HG02759 (cell line): ENCODE results near the gene TMEM94.
"Not testable (repeated sequence)": the region's sequence is repeated elsewhere in the genome, so short reads cannot be mapped to it uniquely, and the experiment has no call there.

ENCODE experiments used
- ATAC-seq: cut with Tn5 transposase; IDR thresholded peaks from one replicate; pipeline ENCODE4 v1.9.1; 2021; ENCODE audit warnings: mild to moderate bottlenecking, moderate library complexity; ENCODE audit not compliant: unreplicated experiment

Gene TMEM94

GRCh38 chr17:75456417-75457046, at the start of gene TMEM94:
TMEM94 (plus strand) TSS chr17:75456635; CDS start chr17:75471906, 15,271 bp downstream.
- peak; percentile 90 for ATAC-seq

- ATAC-seq, result no peak
These were observed 48.6 kb upstream of the TMEM94 start for GRCh38 chr17:75407655-75408352.

- ATAC-seq, result no peak
These were observed 46.3 kb upstream of the TMEM94 start for GRCh38 chr17:75410141-75410540.

DNA sequence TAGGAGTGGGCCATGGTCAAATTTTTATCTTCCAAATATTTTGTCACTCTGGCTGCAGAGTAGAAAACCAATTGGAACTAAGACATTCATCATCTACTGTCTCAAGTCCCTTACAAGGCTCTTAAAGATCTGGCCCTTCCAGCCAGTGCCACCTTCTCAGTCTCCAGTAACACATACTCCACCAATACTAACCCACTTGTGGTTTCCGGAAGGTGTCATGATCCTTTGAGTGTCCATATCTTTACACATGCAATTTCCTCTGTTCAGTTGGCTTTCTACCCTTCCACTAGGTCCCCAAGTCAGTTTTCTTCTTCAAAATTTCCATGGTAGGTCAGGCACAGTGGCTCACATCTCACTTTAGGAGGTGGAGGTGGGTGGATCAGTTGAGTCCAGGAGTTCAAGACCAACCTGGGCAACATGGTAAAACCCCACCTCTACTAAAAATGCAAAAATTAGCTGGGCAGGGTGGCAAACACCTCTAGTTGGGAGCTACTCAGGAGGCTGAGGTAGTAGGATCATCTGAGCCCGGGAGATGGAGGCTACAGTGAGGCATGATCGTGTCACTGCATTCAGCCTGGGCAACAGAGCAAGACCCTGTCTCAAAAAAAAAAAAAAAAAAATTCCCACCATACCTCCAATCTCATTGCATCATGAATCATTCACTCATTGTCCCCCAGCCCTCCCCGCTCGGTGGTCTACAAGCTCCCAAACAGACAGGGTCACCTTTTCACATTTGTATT, 44.9 kb upstream of the TMEM94 start:
- ATAC-seq, result no peak

- ATAC-seq, result no peak
These were observed 43.7 kb upstream of the TMEM94 start for GRCh38 chr17:75412455-75413317.

DNA sequence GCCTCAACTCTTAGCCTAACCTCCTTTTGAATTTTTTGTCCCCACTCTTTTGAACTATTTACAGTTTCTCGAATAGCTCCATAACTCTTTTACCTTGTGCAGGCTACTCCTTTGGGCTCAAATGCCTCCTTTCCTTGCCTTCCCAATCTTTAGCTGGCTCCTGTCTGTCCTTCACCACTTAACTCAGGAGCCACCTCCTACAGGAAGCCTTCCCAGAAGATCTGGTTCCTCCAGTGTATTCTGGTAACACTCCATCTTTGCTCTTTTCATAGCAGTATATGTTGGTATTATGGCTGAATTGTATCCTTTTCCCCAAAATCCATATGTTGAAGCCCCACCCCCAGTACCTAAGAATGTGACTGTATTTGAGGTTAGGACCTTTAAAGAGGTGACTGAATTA, 41.9 kb upstream of the TMEM94 start:
- ATAC-seq, result no peak

DNA sequence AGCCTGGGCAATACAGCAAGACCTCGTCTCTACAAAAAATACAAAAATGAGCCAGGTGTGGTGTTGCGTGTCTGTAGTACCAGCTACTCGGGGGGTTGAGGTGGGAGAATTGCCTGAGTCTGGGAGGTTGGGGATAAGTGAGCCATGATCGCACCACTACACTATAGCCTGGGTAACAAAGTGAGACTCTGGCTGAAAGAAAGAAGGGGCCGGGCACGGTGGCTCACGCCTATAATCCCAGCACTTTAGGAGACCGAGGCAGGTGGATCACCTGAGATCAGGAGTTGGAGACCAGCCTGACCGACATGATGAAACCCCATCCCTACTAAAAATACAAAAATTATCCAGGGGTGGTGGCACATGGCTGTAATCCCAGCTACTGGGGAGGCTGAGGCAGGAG, 40.4 kb upstream of the TMEM94 start:
- ATAC-seq, result no peak

GRCh38 chr17:75417054-75417580, 39.3 kb upstream of the TMEM94 start:
- no peak for ATAC-seq

DNA sequence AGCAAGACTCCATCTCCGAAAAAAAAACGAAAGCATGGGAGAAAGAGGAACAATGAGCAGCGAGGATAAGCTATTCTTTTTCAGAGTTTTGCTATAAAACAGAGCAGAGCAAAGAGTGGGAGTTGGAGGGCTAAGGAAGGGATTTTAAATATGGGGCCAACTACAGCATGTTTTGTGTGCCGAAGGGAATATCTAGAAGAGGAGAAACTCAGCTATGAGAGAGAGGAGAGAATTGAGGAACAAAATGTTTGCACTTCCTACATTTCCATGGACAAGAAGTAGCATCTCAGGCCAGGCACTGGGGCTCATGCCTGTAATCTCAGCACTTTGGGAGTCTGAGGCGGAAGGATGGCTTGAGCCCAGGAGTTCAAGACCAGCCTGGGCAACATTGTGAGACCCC, 37.9 kb upstream of the TMEM94 start:
- no peak for ATAC-seq

DNA sequence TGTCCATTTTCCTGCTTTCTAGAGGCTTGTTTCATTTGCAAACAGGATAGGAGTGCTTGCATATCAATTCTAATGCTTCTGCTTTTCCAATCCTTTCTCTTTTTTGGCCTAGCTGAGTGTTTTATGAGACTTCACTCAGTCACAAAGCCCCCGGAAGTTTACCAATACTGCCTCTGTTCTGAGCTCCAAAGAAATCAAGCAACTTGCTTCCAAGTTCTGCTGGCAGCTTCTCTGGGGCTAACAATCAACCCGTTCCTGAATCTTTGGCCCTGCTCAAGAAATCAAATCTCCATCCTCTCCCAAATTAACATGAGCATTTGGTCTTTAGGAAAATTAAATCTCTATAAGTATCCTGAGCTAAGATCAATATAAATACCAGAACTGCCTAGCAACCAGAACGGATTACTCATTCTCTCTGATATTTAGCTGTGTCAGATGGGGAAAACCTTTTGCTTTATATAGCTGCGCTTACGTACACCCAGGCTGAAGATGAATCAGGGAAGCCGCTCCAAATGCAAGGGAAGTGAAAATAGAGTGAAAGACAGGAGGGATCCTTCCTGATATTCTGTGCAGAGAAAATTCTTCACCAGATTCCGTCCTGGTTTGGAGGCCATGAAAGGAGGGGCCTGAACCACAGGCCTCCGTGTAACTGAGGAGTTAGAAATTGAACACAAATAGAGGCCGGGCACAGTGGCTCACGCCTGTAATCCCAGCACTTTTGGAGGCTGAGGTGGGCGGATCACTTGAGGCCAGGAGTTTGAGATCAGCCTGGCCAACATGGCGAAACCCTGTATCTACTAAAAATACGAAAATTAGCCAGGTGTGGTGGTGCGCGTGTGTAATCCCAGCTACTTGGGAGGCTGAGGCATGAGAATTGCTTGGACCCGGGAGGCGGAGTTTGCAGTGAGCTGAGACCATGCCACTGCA, 27.6 kb upstream of the TMEM94 start:
- no peak for ATAC-seq

GRCh38 chr17:75430159-75430974, 26.1 kb upstream of the TMEM94 start:
- ATAC-seq, result no peak

DNA sequence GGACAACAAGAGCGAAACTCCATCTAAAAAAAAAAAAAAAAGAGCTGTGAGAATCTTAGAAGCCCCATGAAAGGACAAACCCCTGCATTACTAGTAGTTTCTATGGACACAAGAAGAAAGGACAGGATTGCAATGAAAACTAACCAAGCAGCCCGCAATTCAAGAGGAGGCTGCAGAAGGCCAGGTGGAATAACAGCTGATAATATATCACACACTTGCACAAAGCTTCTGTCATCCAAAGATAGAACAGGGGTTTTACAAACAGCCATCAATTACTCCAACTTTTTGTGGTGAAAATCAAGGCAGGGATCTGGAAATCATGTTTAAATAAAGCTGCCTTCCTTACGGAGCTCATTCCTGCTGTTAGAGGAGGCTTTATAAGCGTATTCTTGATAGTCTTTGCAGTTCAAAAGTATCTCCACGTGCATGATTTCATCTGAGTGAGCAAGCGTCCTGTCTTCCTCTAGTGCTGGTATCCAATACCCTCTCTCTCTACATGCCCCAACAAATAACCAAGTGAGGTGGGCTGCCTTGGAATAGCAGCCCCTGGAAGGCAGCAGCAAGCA, 23.1 kb upstream of the TMEM94 start:
- ATAC-seq, result no peak

GRCh38 chr17:75434433-75434832, 22.0 kb upstream of the TMEM94 start:
- ATAC-seq, result not testable (repeated sequence)

DNA sequence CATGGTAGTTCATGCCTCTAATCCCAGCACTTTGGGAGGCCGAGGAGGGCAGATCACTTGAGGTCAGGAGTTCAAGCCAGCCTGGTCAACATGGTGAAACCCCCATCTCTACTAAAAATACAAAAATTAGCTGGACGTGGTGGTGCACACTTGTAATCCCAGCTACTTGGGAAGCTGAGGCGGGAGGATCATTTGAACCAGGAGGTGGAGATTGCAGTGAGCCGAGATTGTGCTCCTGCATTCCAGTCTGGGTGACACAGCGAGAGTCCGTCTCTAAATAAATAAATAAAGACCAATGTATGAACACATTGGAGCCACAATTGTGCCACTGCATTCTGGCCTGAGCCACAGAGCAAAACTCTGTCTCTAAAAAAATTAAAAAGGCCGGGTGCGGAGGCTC, 19.0 kb upstream of the TMEM94 start:
- ATAC-seq, result not testable (repeated sequence)

DNA sequence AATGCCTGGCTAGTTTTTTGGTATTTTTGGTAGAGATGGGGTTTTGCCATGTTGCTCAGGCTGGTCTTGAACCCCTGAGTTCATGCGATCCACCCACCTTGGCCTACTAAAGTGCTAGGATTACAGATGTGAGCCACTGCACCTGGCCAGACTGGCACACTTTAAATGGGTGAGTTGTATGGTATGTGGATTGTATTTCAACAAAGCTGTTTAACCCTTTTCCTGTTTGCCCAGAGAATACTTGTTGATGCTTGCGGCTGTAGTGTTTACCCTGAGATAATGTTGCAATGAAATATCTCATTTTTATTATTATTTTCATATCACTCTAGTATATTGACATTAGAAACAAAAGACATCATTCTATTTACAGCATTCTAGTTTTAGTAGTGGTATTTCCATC, 17.1 kb upstream of the TMEM94 start:
- ATAC-seq, result no peak

DNA sequence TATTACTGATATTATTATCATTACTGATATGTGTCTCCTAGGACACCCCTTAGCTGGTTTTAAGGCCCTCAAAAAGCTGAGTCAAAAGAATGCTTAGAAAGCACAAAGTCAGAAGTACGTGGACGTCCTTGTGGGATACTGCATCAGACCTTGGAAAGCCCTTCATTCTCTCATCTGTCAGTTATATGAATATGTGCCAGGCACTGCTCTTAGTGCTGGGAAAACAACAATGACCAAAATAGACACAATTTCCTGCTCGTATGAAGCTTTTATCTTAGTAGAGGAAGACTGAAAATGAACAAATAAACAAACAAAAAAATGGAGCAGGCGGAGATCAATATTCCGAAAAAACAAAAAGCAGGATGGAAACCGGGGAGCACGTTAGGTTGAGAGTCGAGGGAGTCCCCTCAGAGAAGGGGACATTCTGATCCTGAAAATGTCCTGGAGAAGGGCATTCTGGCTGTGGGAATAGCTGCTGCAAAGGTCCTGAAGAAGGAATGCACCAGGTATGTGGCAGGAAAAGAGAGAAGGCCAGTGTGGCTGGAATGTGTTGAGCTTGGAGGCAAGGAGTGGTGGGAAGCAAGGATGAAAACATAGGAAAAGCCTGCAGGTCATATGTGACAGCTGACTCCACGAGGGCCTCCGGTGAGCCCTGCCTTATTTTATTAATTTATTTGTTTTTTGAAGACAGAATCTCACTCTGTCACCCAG, 15.5 kb upstream of the TMEM94 start:
- no peak for ATAC-seq

GRCh38 chr17:75442168-75443103, 14.0 kb upstream of the TMEM94 start:
- no peak for ATAC-seq
